IMR-90 (cell line): ENCODE results near the gene PITPNM3. TPM values are rescaled to one million over a fixed set of nuclear protein-coding genes. Genes with fewer than 3 reads are reported as not detected.

Experiments
- ATAC-seq: fragments of 200-7000 bp; cut with Tn5 transposase; 2 replicates; pipeline ENCODE4 v1.9.1; 2020; ENCODE audit warnings: low read depth, mild to moderate bottlenecking, moderate library complexity
- BruUV-seq: library from RNA; stranded (reverse); fragments of 400-500 nt; replicated peaks from 2 replicates; lab custom pipeline; 2021; lab: Mats Ljungman, UMichigan
- CTCF ChIA-PET: fragments of 300-600 bp; formaldehyde crosslinking; extraction: SDS; loops from one replicate; lab custom pipeline; 2021; ENCODE audit warnings: antibody characterized with exemption; lab: Yijun Ruan, JAX
- POLR2A ChIA-PET: fragments of 300-600 bp; sonication (Branson Sonifier 250); formaldehyde crosslinking; loops from one replicate; lab custom pipeline; 2022; ENCODE audit warnings: antibody characterized with exemption; ENCODE audit not compliant: unreplicated experiment; lab: Charles Lee
- DNase-seq: peaks from one replicate; pipeline ENCODE4 v3.0.0; 2013
- H2AFZ ChIP-seq: replicated peaks from 2 replicates; pipeline ENCODE3; 2013; ENCODE audit warnings: low read length, mild to moderate bottlenecking; ENCODE audit not compliant: poor library complexity
- H2AK5ac ChIP-seq: 2 replicates; pipeline ENCODE4 v1.6.1; 2013; ENCODE audit warnings: low read depth, low read length, inconsistent platforms
- H2AK9ac ChIP-seq: replicated peaks from 2 replicates; pipeline ENCODE3; 2013; ENCODE audit warnings: mild to moderate bottlenecking, low read depth, low read length, moderate library complexity; ENCODE audit not compliant: poor library complexity
- H2BK120ac ChIP-seq: 2 replicates; pipeline ENCODE4 v1.6.1; 2013; ENCODE audit warnings: low read depth, low read length, inconsistent platforms
- H2BK15ac ChIP-seq: 3 replicates; pipeline ENCODE4 v1.6.1; 2013; ENCODE audit warnings: low read depth, low read length, inconsistent platforms
- H2BK20ac ChIP-seq: 2 replicates; pipeline ENCODE4 v1.6.1; 2013; ENCODE audit warnings: low read depth, mild to moderate bottlenecking, inconsistent platforms, low read length, moderate library complexity
- H2BK5ac ChIP-seq: 2 replicates; pipeline ENCODE4 v1.6.1; 2013; ENCODE audit warnings: mild to moderate bottlenecking, low read depth, low read length, inconsistent platforms; ENCODE audit not compliant: poor library complexity, severe bottlenecking
- H3K14ac ChIP-seq: replicated peaks from 2 replicates; pipeline ENCODE4 v1.6.1; 2013; ENCODE audit warnings: low read depth, low read length, inconsistent platforms
- H3K18ac ChIP-seq: 2 replicates; pipeline ENCODE4 v1.6.1; 2013; ENCODE audit warnings: low read depth, low read length, control low read depth
- H3K23ac ChIP-seq: 2 replicates; pipeline ENCODE4 v1.6.1; 2013; ENCODE audit warnings: low read depth, low read length, inconsistent platforms
- H3K27ac ChIP-seq: 2 replicates; pipeline ENCODE4 v1.5.1; 2013; ENCODE audit warnings: mild to moderate bottlenecking, control low read depth, low read length; ENCODE audit not compliant: insufficient read depth
- H3K27me3 ChIP-seq: 2 replicates; pipeline ENCODE4 v1.6.1; 2013; ENCODE audit warnings: low read length; ENCODE audit not compliant: control insufficient read depth, insufficient read depth
- H3K36me3 ChIP-seq: 2 replicates; pipeline ENCODE4 v1.6.1; 2013; ENCODE audit warnings: low read length, mixed read lengths; ENCODE audit not compliant: control insufficient read depth, insufficient read depth
- H3K4ac ChIP-seq: 2 replicates; pipeline ENCODE4 v1.6.1; 2013; ENCODE audit warnings: low read depth, low read length, inconsistent platforms
- H3K4me1 ChIP-seq: 2 replicates; pipeline ENCODE4 v1.6.1; 2013; ENCODE audit warnings: low read length, mixed read lengths; ENCODE audit not compliant: control insufficient read depth, insufficient read depth
- H3K4me2 ChIP-seq: 2 replicates; pipeline ENCODE4 v1.6.1; 2013; ENCODE audit warnings: low read depth, mild to moderate bottlenecking, control low read depth, low read length, moderate library complexity
- H3K4me3 ChIP-seq: 2 replicates; pipeline ENCODE4 v1.5.1; 2013; ENCODE audit warnings: low read depth, mild to moderate bottlenecking, control low read depth, low read length, moderate library complexity; ENCODE audit not compliant: insufficient read depth
- H3K56ac ChIP-seq: 2 replicates; pipeline ENCODE4 v1.6.1; 2013; ENCODE audit warnings: low read length, inconsistent platforms; ENCODE audit not compliant: insufficient read depth; ENCODE audit errors: extremely low read depth
- H3K79me1 ChIP-seq, 2 experiments: 2 replicates each; pipeline ENCODE4 v1.6.1; 2013; ENCODE audit warnings: low read length in 2 of 2, inconsistent platforms in 1 of 2, low read depth in 1 of 2
- H3K9ac ChIP-seq: 2 replicates; pipeline ENCODE4 v1.6.1; 2013; ENCODE audit warnings: low read depth, low read length, control low read depth
- H3K9me1 ChIP-seq: 2 replicates; pipeline ENCODE4 v1.6.1; 2013; ENCODE audit warnings: low read length, inconsistent platforms; ENCODE audit not compliant: insufficient read depth
- H3K9me3 ChIP-seq: 2 replicates; pipeline ENCODE4 v1.6.1; 2013; ENCODE audit warnings: low read length; ENCODE audit not compliant: control insufficient read depth, insufficient read depth
- H4K20me1 ChIP-seq: 2 replicates; pipeline ENCODE4 v1.6.1; 2013; ENCODE audit warnings: low read length, inconsistent platforms; ENCODE audit not compliant: insufficient read depth
- H4K5ac ChIP-seq: 2 replicates; pipeline ENCODE4 v1.6.1; 2013; ENCODE audit warnings: mild to moderate bottlenecking, low read depth, low read length, control low read depth
- H4K8ac ChIP-seq, 2 experiments: 2 replicates each; pipeline ENCODE4 v1.6.1; 2013; ENCODE audit warnings: low read depth in 2 of 2, low read length in 2 of 2, control low read depth in 1 of 2, inconsistent platforms in 1 of 2
- H4K91ac ChIP-seq: 2 replicates; pipeline ENCODE4 v1.6.1; 2013; ENCODE audit warnings: low read depth, low read length, inconsistent platforms; ENCODE audit not compliant: insufficient read depth
- NFE2L2 ChIP-seq: fragments of 150-350 bp; IDR thresholded peaks from 2 replicates; pipeline ENCODE4 v1.6.1; 2016; ENCODE audit warnings: low read depth, mild to moderate bottlenecking, low read length
- WGBS, 2 experiments: methylation state at CpG; one replicate each; pipeline versions ENCODE4 v1.1.5 to v1.1.7; 2013; ENCODE audit warnings: missing lambda C conversion rate in 2 of 2; ENCODE audit not compliant: insufficient read length in 1 of 2; ENCODE audit errors: extremely low coverage in 2 of 2; 5-methylcytosine and 5-hydroxymethylcytosine counted together
- dilution Hi-C: fragments of 300-500 bp; cut with HindIII; formaldehyde crosslinking; loops from one replicate; pipeline ENCODE4 v1.14.3; 2018; ENCODE audit warnings: low sequenced_read_pairs; ENCODE audit not compliant: unreplicated experiment
- in situ Hi-C: fragments of 300-500 bp; cut with MboI; formaldehyde crosslinking; loops from 3 replicates; pipeline ENCODE4 v1.14.3; 2019; ENCODE audit warnings: low sequenced_read_pairs, inconsistent platforms, mixed read lengths
- intact Hi-C: fragments of 100-400 bp; cut with micrococcal nuclease; formaldehyde crosslinking; loops from 2 replicates; pipeline ENCODE4 v1.10.0; 2022
- polyA plus RNA-seq, 3 experiments: library from polyadenylated mRNA; depleted of rRNA; stranded (reverse); fragments of >200 nt; gene quantifications; 2 replicates each; pipeline ENCODE4 v1.2.3, GENCODE V29; 2012; ENCODE audit warnings: low replicate concordance in 1 of 3
- total RNA-seq: library from RNA; depleted of rRNA; stranded (reverse); fragments of >200 nt; gene quantifications from 2 replicates; pipeline ENCODE4 v1.2.3, GENCODE V29; 2012

The PITPNM3 gene
- total and polyA plus RNA-seq, 2 of the 4 experiments (the other 2 are of a cell fraction) = 0.54 to 1.7 TPM

- Histone ChIP-seq H3K9ac (no peak overlapping the region), H2AK9ac (peak overlapping the region; percentile 33), H3K56ac (no peak overlapping the region), H3K27me3 (no peaks in the 10 kb centered on the region), H2BK5ac (no peak overlapping the region), H4K91ac (peak overlapping the region; percentile 73), H3K36me3 (no peaks in the 10 kb centered on the region), H3K9me3 (no peaks in the 10 kb centered on the region), H2AK5ac (peak overlapping the region; percentile 84), H3K27ac (no peak overlapping the region), H3K23ac (no peak overlapping the region), H2BK120ac (peak overlapping the region; percentile 44), H3K9me1 (peaks cover 9% of the 10 kb centered on the region), H4K5ac (no peak overlapping the region), H2BK20ac (peak overlapping the region; percentile 46; the same call in 1 of the 2 replicates), H2BK15ac (peak overlapping the region; percentile 50; the same call in 1 of the 3 replicates), H4K8ac (peak overlapping the region in 1 of 2 experiments; percentile 41; a peak in 1 of 4 replicates), H3K4me1 (peaks cover 13% of the 10 kb centered on the region), H4K20me1 (no peaks in the 10 kb centered on the region), H3K4me2 (no peak overlapping the region), H3K18ac (no peak overlapping the region), H2AFZ (no peak overlapping the region), H3K14ac (no peak overlapping the region), H3K4ac (peak overlapping the region; percentile 49; the same call in 1 of the 2 replicates), H3K4me3 (no peak overlapping the region), H3K79me1 (no peaks in the 10 kb centered on the region)
- dilution Hi-C loops (no loop called here), in situ Hi-C loops (no loop called here), intact Hi-C loops (no loop called here)
- POLR2A ChIA-PET = no interaction called here
- ATAC-seq (no peak), DNase-seq (no peak)
- BruUV-seq = no TSS peak
- 87% methylated on average over 6 of the region's 9 CpGs; no CpG with 5 or more reads in 1 of the 2 experiments for WGBS, 2 experiments
- CTCF ChIA-PET = no interaction called here
- no peak for TF ChIP-seq NFE2L2
These were observed 100.0 kb downstream of the PITPNM3 start for GRCh38 chr17:6456321-6456720.
